GM12875 (cell line): ENCODE measurements around the gene TRPM5.

ENCODE experiments used
- H3K4me3 ChIP-seq: one replicate; pipeline ENCODE4 v1.5.1; 2011; ENCODE audit warnings: low read depth, low read length, control low read depth
- TF ChIP-seq, protein P1 (sequence below): IDR thresholded peaks from 2 replicates; pipeline ENCODE4 v1.5.1; 2011; ENCODE audit warnings: low read depth, mild to moderate bottlenecking, control low read depth, inconsistent platforms, low read length, moderate library complexity, borderline replicate concordance; ENCODE audit not compliant: insufficient read depth

The TRPM5 gene

GRCh38 chr11:2440646-2441045 is 3.7 kb downstream of the TRPM5 start:
- H3K4me3 ChIP-seq = no peak overlapping the region
- TF ChIP-seq, protein P1, sequence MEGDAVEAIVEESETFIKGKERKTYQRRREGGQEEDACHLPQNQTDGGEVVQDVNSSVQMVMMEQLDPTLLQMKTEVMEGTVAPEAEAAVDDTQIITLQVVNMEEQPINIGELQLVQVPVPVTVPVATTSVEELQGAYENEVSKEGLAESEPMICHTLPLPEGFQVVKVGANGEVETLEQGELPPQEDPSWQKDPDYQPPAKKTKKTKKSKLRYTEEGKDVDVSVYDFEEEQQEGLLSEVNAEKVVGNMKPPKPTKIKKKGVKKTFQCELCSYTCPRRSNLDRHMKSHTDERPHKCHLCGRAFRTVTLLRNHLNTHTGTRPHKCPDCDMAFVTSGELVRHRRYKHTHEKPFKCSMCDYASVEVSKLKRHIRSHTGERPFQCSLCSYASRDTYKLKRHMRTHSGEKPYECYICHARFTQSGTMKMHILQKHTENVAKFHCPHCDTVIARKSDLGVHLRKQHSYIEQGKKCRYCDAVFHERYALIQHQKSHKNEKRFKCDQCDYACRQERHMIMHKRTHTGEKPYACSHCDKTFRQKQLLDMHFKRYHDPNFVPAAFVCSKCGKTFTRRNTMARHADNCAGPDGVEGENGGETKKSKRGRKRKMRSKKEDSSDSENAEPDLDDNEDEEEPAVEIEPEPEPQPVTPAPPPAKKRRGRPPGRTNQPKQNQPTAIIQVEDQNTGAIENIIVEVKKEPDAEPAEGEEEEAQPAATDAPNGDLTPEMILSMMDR = no peak

DNA sequence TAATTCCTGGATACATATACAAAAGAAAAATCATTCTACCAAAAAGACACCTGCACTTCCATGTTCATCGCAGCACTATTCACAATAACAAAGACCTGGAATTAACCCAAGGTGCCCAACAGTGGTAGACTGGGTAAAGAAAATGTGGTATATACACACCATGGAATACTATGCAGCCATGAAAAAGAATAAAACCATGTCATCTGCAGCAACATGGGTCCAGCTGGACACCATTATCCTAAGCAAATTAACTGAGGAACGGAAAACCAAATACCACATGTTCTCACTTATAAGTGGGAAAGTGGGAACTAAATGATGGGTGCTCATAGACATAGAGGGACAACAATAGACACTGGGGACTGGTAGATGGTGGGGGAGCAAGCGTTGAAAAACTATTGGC is 4.5 kb downstream of the TRPM5 start:
- no peak overlapping the region for H3K4me3 ChIP-seq
- TF ChIP-seq, protein P1 = no peak

DNA sequence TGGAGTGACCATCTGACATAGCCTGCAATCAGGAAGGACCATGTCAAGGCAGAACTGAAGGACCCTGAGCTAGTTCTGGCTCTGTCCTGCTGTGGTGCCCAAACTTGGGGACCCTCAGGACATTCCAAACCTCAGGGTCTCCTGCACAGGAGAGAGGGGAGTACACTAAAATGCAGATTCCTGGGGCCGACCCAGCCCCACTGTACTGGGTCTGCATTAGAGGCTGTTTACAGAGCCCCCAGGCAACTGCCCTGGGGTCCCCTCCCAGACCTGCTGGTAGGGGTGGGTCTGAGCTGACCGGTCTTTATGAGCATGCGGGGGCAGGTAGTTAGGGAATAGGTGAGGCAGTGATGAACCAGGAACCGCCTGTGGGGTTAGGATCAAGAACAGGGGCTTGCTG is 6.8 kb downstream of the TRPM5 start:
- no peak overlapping the region for H3K4me3 ChIP-seq
- TF ChIP-seq, protein P1 = no peak

- H3K4me3 ChIP-seq = no peak overlapping the region
- TF ChIP-seq, protein P1 = no peak
Measured at GRCh38 chr11:2436521-2437031, 7.7 kb downstream of the TRPM5 start.

- no peak overlapping the region for H3K4me3 ChIP-seq
- TF ChIP-seq, protein P1 = no peak
Measured at GRCh38 chr11:2436013-2436520, 8.2 kb downstream of the TRPM5 start.

- TF ChIP-seq, protein P1 = no peak
- H3K4me3 ChIP-seq = no peak overlapping the region
Measured at GRCh38 chr11:2435288-2436012, 8.9 kb downstream of the TRPM5 start.
